SU-DHL-6 (cell line): Measurements from ENCODE around the gene OR52B2.

Experiments used
- H2AFZ ChIP-seq: fragments of 200-600 bp; sonication (generic); 2 replicates; pipeline ENCODE4 v1.6.1; 2014; ENCODE audit warnings: low read depth, mild to moderate bottlenecking, moderate library complexity, mixed read lengths, antibody characterized with exemption, low read length; ENCODE audit not compliant: severe bottlenecking
- H3F3A ChIP-seq: fragments of 200-600 bp; shearing (Covaris generic); 2 replicates; pipeline ENCODE4 v1.6.0; 2016; ENCODE audit warnings: antibody characterized with exemption, mild to moderate bottlenecking; ENCODE audit not compliant: insufficient read depth
- H3K27ac ChIP-seq: fragments of 200-600 bp; sonication (generic); 2 replicates; pipeline ENCODE4 v1.5.1; 2016; ENCODE audit warnings: low read depth, mild to moderate bottlenecking, low read length, moderate library complexity, mixed read lengths
- H3K27me3 ChIP-seq: fragments of 200-600 bp; sonication (generic), shearing (Covaris generic); 2 replicates; pipeline ENCODE4 v1.6.0; 2014; ENCODE audit warnings: mild to moderate bottlenecking, low read length
- H3K36me3 ChIP-seq: fragments of 200-600 bp; sonication (generic); 2 replicates; pipeline ENCODE4 v1.6.1; 2014; ENCODE audit warnings: mild to moderate bottlenecking, low read length, mixed read lengths
- H3K4me2 ChIP-seq: fragments of 300-600, 200-600 bp; shearing (Covaris generic), sonication (generic); 2 replicates; pipeline ENCODE4 v1.6.0; 2014; ENCODE audit warnings: low read length, low read depth, mild to moderate bottlenecking; ENCODE audit not compliant: poor library complexity, severe bottlenecking
- H3K4me3 ChIP-seq: fragments of 200-600 bp; sonication (generic); 2 replicates; pipeline ENCODE4 v1.5.1; 2014; ENCODE audit warnings: antibody characterized with exemption, low read length, mild to moderate bottlenecking, mixed read lengths; ENCODE audit not compliant: insufficient read depth, poor library complexity, severe bottlenecking
- H3K79me2 ChIP-seq: fragments of 200-600 bp; sonication (generic); 2 replicates; pipeline ENCODE4 v1.6.1; 2014; ENCODE audit warnings: mild to moderate bottlenecking, low read length, moderate library complexity; ENCODE audit not compliant: insufficient read depth
- H3K9ac ChIP-seq: fragments of 200-600 bp; sonication (generic); 2 replicates; pipeline ENCODE4 v1.7.0; 2014; ENCODE audit warnings: mild to moderate bottlenecking, low read length
- H3K9me2 ChIP-seq: fragments of 200-600 bp; sonication (generic); replicated peaks from 2 replicates; pipeline ENCODE4 v1.6.1; 2014; ENCODE audit warnings: low read length; ENCODE audit not compliant: insufficient read depth
- H3K9me3 ChIP-seq: fragments of 200-600 bp; sonication (generic); 2 replicates; pipeline ENCODE4 v1.6.1; 2014; ENCODE audit warnings: low read length, mixed read lengths; ENCODE audit not compliant: insufficient read depth
- H4K20me1 ChIP-seq: fragments of 200-600 bp; sonication (generic); 2 replicates; pipeline ENCODE4 v1.6.1; 2014; ENCODE audit warnings: low read depth, mild to moderate bottlenecking, antibody characterized with exemption, low read length, moderate library complexity, mixed read lengths
- EZH2phosphoT487 ChIP-seq: fragments of 200-600 bp; sonication (generic), shearing (Covaris generic); conservative IDR thresholded peaks from 2 replicates; pipeline ENCODE4 v1.6.1; 2018; ENCODE audit warnings: mild to moderate bottlenecking, antibody characterized with exemption, low read length, moderate library complexity, mixed read lengths
- TF ChIP-seq, protein P1 (sequence below): fragments of 200-600 bp; sonication (generic); IDR thresholded peaks from one replicate; pipeline ENCODE4 v1.5.1; 2017; ENCODE audit warnings: antibody characterized with exemption, mild to moderate bottlenecking, low read length, moderate library complexity; ENCODE audit not compliant: insufficient read depth, poor library complexity, severe bottlenecking

The OR52B2 gene

GRCh38 chr11:6201481-6201880 lies 31.4 kb upstream of the OR52B2 start:
- Histone ChIP-seq H3K79me2 (no peaks in the 10 kb centered on the region), H4K20me1 (no peaks in the 10 kb centered on the region), H2AFZ (no peak overlapping the region), H3K36me3 (no peaks in the 10 kb centered on the region), H3K4me2 (no peak overlapping the region), H3K9me2 (no peaks in the 10 kb centered on the region), H3F3A (no peaks in the 10 kb centered on the region), H3K27me3 (no peaks in the 10 kb centered on the region), H3K27ac (no peak overlapping the region), H3K4me3 (no peak overlapping the region), H3K9ac (no peak overlapping the region), H3K9me3 (no peaks in the 10 kb centered on the region)
- TF ChIP-seq, protein P1, sequence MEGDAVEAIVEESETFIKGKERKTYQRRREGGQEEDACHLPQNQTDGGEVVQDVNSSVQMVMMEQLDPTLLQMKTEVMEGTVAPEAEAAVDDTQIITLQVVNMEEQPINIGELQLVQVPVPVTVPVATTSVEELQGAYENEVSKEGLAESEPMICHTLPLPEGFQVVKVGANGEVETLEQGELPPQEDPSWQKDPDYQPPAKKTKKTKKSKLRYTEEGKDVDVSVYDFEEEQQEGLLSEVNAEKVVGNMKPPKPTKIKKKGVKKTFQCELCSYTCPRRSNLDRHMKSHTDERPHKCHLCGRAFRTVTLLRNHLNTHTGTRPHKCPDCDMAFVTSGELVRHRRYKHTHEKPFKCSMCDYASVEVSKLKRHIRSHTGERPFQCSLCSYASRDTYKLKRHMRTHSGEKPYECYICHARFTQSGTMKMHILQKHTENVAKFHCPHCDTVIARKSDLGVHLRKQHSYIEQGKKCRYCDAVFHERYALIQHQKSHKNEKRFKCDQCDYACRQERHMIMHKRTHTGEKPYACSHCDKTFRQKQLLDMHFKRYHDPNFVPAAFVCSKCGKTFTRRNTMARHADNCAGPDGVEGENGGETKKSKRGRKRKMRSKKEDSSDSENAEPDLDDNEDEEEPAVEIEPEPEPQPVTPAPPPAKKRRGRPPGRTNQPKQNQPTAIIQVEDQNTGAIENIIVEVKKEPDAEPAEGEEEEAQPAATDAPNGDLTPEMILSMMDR: no peak
- TF ChIP-seq EZH2phosphoT487: no peak

- no peak overlapping the region for H3K27ac ChIP-seq
- TF ChIP-seq, protein P1: no peak
- no peak for TF ChIP-seq EZH2phosphoT487
- H3K36me3 ChIP-seq: no peaks in the 10 kb centered on the region
- H2AFZ ChIP-seq: no peak overlapping the region
- no peaks in the 10 kb centered on the region for H4K20me1 ChIP-seq
- H3F3A ChIP-seq: no peaks in the 10 kb centered on the region
- H3K27me3 ChIP-seq: no peaks in the 10 kb centered on the region
- no peaks in the 10 kb centered on the region for H3K9me2 ChIP-seq
- no peak overlapping the region for H3K9ac ChIP-seq
- H3K4me3 ChIP-seq: no peak overlapping the region
- H3K79me2 ChIP-seq: no peaks in the 10 kb centered on the region
- H3K9me3 ChIP-seq: no peaks in the 10 kb centered on the region
- H3K4me2 ChIP-seq: no peak overlapping the region
Observed at GRCh38 chr11:6200975-6201374, 30.8 kb upstream of the OR52B2 start.

DNA sequence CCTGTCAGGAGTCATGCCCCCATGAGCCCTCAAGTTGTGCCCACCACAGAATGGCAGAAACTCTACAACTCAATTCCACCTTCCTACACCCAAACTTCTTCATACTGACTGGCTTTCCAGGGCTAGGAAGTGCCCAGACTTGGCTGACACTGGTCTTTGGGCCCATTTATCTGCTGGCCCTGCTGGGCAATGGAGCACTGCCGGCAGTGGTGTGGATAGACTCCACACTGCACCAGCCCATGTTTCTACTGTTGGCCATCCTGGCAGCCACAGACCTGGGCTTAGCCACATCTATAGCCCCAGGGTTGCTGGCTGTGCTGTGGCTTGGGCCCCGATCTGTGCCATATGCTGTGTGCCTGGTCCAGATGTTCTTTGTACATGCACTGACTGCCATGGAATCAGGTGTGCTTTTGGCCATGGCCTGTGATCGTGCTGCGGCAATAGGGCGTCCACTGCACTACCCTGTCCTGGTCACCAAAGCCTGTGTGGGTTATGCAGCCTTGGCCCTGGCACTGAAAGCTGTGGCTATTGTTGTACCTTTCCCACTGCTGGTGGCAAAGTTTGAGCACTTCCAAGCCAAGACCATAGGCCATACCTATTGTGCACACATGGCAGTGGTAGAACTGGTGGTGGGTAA lies 29.2 kb upstream of the OR52B2 start, which contains the start of gene OR52W1:
Gene OR52W1, plus strand, starts transcription at position 51 of the 637 bp plus-strand sequence. Its CDS starts 0 bp downstream, at position 51.
- H3K4me2 ChIP-seq: no peak within 1 kb of the TSS
- no peak within 1 kb of the TSS for H3K27ac ChIP-seq
- H3K4me3 ChIP-seq: no peak within 1 kb of the TSS
- no peaks in the 10 kb centered on the region for H3K27me3 ChIP-seq
- no peak within 1 kb of the TSS for H2AFZ ChIP-seq
- H3K9ac ChIP-seq: no peak within 1 kb of the TSS
- no peak for TF ChIP-seq EZH2phosphoT487
- TF ChIP-seq, protein P1: no peak
- no peaks in the 10 kb centered on the region for H3K9me3 ChIP-seq
- H3F3A ChIP-seq: no peaks in the 10 kb centered on the region
- H4K20me1 ChIP-seq: no peaks in the 10 kb centered on the region
- no peaks in the 10 kb centered on the region for H3K9me2 ChIP-seq
- H3K79me2 ChIP-seq: no peaks in the 10 kb centered on the region
- no peaks in the 10 kb centered on the region for H3K36me3 ChIP-seq
